Measurements from ENCODE around the gene CHAMP1.

CHAMP1 gene

DNA sequence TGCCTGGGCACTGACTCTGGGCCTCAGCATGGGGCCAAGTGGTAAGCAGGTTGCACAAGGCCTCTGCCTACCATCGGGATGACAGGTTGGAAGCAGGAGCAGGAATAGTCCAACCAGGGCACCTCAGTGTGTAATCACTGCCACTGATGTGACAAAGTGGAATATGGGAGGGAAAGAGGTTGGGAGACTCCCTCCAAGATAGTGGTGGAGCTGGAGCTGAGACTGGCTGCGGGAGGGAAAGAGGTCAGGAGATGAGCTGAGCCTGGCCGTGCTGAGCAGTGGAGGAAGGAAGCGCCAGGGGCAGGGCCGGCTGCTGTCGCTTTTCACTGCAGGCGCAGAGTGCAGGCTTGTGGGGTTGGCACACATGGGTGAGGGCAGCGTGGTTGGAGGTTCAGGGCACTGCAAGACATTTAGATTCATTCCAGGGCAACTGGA, 26.1 kb upstream of the CHAMP1 start:
- Histone ChIP-seq H2AK5ac (ENCODE audit: low read depth, low read length) (no peak overlapping the region), H4K91ac (ENCODE audit: low read depth, low read length, poor library complexity) (no peak overlapping the region), H3K27ac (replicated peaks; ENCODE audit: low read length) (no peak overlapping the region), H2BK120ac (ENCODE audit: low read depth, low read length) (no peak overlapping the region), H3K23ac (ENCODE audit: low read depth, low read length, poor library complexity) (peak overlapping the region; percentile 8), H2AFZ (ENCODE audit: low read length) (no peak overlapping the region), H3K27me3 (ENCODE audit: control insufficient read depth in 3 of 3, insufficient read depth in 3 of 3, low read depth in 1 of 3, low read length in 3 of 3) (no peaks in the 10 kb centered on the region), H3K4me3 (ENCODE audit: low read length in 2 of 2) (peak overlapping the region in 1 of 2 donors; percentile 1), H3K4me1 (ENCODE audit: control insufficient read depth in 2 of 2, insufficient read depth in 1 of 2, low read depth in 1 of 2, low read length in 2 of 2) (peaks cover 0 to 2% of the 10 kb centered on the region in 2 donors), H3K14ac (ENCODE audit: low read length) (no peak overlapping the region), H3K4ac (ENCODE audit: low read length) (no peak overlapping the region), H2BK15ac (ENCODE audit: low read length) (no peak overlapping the region), H3K36me3 (replicated peaks in 1 of 2; ENCODE audit: control insufficient read depth in 2 of 2, insufficient read depth in 2 of 2, low read length in 2 of 2) (peaks cover 35 to 93% of the 10 kb centered on the region in 2 donors), H2BK12ac (ENCODE audit: low read length) (no peak overlapping the region), H3K4me2 (ENCODE audit: insufficient read depth, low read length, poor library complexity, severe bottlenecking) (no peak overlapping the region), H3K79me1 (ENCODE audit: low read depth, low read length) (peaks cover 10% of the 10 kb centered on the region), H2BK5ac (ENCODE audit: low read length) (no peak overlapping the region), H4K8ac (ENCODE audit: low read depth, low read length) (no peak overlapping the region), H3K9ac (ENCODE audit: low read depth, low read length, poor library complexity) (no peak overlapping the region), H3K9me3 (replicated peaks in 1 of 2; ENCODE audit: control insufficient read depth in 2 of 2, insufficient read depth in 1 of 2, low read depth in 1 of 2, low read length in 2 of 2) (no peaks in the 10 kb centered on the region), H3K18ac (ENCODE audit: low read length) (no peak overlapping the region)
- no CpG with 5 or more reads among the region's 8 CpGs for WGBS, 2 donors (ENCODE audit: extremely low coverage in 2 of 2, insufficient read length in 2 of 2, insufficient replicate concordance in 1 of 2)
- DNase-seq (ENCODE audit: low spot score): no peak

DNA sequence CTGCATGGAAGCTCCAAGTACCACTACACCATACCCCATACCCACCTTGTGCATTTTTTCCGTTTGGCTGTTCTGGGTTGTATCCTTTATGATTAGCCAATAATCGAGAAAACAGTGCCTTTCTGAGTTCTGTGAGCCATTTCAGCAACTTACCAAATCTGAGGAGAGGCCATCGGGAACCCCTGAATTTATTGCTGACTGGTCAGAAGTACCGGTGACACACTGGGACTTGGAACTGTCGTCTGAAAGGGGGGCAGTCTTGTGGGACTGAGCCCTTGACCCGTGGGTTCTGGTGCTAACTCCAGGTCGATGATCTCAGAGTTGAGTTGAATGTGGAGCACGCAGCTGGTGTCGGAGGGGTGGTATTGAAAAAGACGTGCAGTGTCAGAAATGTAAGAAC, 17.9 kb upstream of the CHAMP1 start:
- Histone ChIP-seq H3K9me3 (replicated peaks in 1 of 2; ENCODE audit: control insufficient read depth in 2 of 2, insufficient read depth in 1 of 2, low read depth in 1 of 2, low read length in 2 of 2) (no peaks in the 10 kb centered on the region), H3K4me3 (ENCODE audit: low read length in 2 of 2) (peak overlapping the region in 1 of 2 donors; percentile 14), H3K4me1 (ENCODE audit: control insufficient read depth in 2 of 2, insufficient read depth in 1 of 2, low read depth in 1 of 2, low read length in 2 of 2) (no peaks in the 10 kb centered on the region), H3K18ac (ENCODE audit: low read length) (no peak overlapping the region), H3K14ac (ENCODE audit: low read length) (no peak overlapping the region), H3K36me3 (replicated peaks in 1 of 2; ENCODE audit: control insufficient read depth in 2 of 2, insufficient read depth in 2 of 2, low read length in 2 of 2) (peaks cover 23 to 89% of the 10 kb centered on the region in 2 donors), H4K8ac (ENCODE audit: low read depth, low read length) (no peak overlapping the region), H3K9ac (ENCODE audit: low read depth, low read length, poor library complexity) (no peak overlapping the region), H3K4ac (ENCODE audit: low read length) (no peak overlapping the region), H2BK5ac (ENCODE audit: low read length) (no peak overlapping the region), H3K4me2 (ENCODE audit: insufficient read depth, low read length, poor library complexity, severe bottlenecking) (no peak overlapping the region), H2AK5ac (ENCODE audit: low read depth, low read length) (no peak overlapping the region), H2BK15ac (ENCODE audit: low read length) (no peak overlapping the region), H3K27ac (replicated peaks; ENCODE audit: low read length) (no peak overlapping the region), H3K27me3 (ENCODE audit: control insufficient read depth in 3 of 3, insufficient read depth in 3 of 3, low read depth in 1 of 3, low read length in 3 of 3) (no peaks in the 10 kb centered on the region), H2BK12ac (ENCODE audit: low read length) (no peak overlapping the region), H3K23ac (ENCODE audit: low read depth, low read length, poor library complexity) (no peak overlapping the region), H2AFZ (ENCODE audit: low read length) (no peak overlapping the region), H3K79me1 (ENCODE audit: low read depth, low read length) (peaks cover 2% of the 10 kb centered on the region), H2BK120ac (ENCODE audit: low read depth, low read length) (no peak overlapping the region), H4K91ac (ENCODE audit: low read depth, low read length, poor library complexity) (no peak overlapping the region)
- DNase-seq (ENCODE audit: low spot score): no peak
- WGBS, 2 donors (ENCODE audit: extremely low coverage in 2 of 2, insufficient read length in 2 of 2, insufficient replicate concordance in 1 of 2): no CpG with 5 or more reads among the region's 10 CpGs

DNA sequence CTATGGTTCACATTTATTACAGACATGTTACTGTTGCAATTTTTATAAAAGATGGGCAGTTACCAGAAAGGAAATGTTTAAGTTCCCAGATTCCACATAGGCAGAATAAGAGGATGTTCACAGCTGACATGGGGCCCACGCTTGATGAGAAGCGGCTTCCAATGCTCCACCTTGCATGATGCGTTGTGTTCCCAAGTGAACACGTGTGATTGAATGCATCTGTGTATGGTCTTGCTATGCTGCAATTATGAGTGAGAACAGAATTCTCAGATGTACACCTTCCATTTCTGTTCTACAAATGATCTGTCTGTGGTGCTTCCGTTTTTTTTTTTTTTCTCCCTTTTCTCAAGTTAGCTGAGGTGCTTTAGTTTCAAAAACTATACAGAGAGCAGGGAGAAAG, 17.4 kb upstream of the CHAMP1 start:
- H3K4ac ChIP-seq (ENCODE audit: low read length): no peak overlapping the region
- H3K4me1 ChIP-seq (ENCODE audit: control insufficient read depth in 2 of 2, insufficient read depth in 1 of 2, low read depth in 1 of 2, low read length in 2 of 2): no peaks in the 10 kb centered on the region
- peaks cover 2% of the 10 kb centered on the region for H3K79me1 ChIP-seq (ENCODE audit: low read depth, low read length)
- no peak overlapping the region for H3K27ac ChIP-seq (replicated peaks; ENCODE audit: low read length)
- peak overlapping the region in 1 of 2 donors; percentile 46 for H3K4me3 ChIP-seq (ENCODE audit: low read length in 2 of 2)
- no peak overlapping the region for H2AK5ac ChIP-seq (ENCODE audit: low read depth, low read length)
- no peak overlapping the region for H2BK15ac ChIP-seq (ENCODE audit: low read length)
- WGBS, 2 donors (ENCODE audit: extremely low coverage in 2 of 2, insufficient read length in 2 of 2, insufficient replicate concordance in 1 of 2): no CpG with 5 or more reads among the region's 5 CpGs
- DNase-seq (ENCODE audit: low spot score): no peak
- H2BK5ac ChIP-seq (ENCODE audit: low read length): no peak overlapping the region
- no peak overlapping the region for H2AFZ ChIP-seq (ENCODE audit: low read length)
- no peak overlapping the region for H3K9ac ChIP-seq (ENCODE audit: low read depth, low read length, poor library complexity)
- no peak overlapping the region for H3K23ac ChIP-seq (ENCODE audit: low read depth, low read length, poor library complexity)
- H3K27me3 ChIP-seq (ENCODE audit: control insufficient read depth in 3 of 3, insufficient read depth in 3 of 3, low read depth in 1 of 3, low read length in 3 of 3): no peaks in the 10 kb centered on the region
- H3K18ac ChIP-seq (ENCODE audit: low read length): no peak overlapping the region
- no peaks in the 10 kb centered on the region for H3K9me3 ChIP-seq (replicated peaks in 1 of 2; ENCODE audit: control insufficient read depth in 2 of 2, insufficient read depth in 1 of 2, low read depth in 1 of 2, low read length in 2 of 2)
- no peak overlapping the region for H3K4me2 ChIP-seq (ENCODE audit: insufficient read depth, low read length, poor library complexity, severe bottlenecking)
- H4K91ac ChIP-seq (ENCODE audit: low read depth, low read length, poor library complexity): no peak overlapping the region
- H2BK120ac ChIP-seq (ENCODE audit: low read depth, low read length): no peak overlapping the region
- peaks cover 22 to 89% of the 10 kb centered on the region in 2 donors for H3K36me3 ChIP-seq (replicated peaks in 1 of 2; ENCODE audit: control insufficient read depth in 2 of 2, insufficient read depth in 2 of 2, low read length in 2 of 2)
- H3K14ac ChIP-seq (ENCODE audit: low read length): no peak overlapping the region
- no peak overlapping the region for H4K8ac ChIP-seq (ENCODE audit: low read depth, low read length)
- H2BK12ac ChIP-seq (ENCODE audit: low read length): no peak overlapping the region

DNA sequence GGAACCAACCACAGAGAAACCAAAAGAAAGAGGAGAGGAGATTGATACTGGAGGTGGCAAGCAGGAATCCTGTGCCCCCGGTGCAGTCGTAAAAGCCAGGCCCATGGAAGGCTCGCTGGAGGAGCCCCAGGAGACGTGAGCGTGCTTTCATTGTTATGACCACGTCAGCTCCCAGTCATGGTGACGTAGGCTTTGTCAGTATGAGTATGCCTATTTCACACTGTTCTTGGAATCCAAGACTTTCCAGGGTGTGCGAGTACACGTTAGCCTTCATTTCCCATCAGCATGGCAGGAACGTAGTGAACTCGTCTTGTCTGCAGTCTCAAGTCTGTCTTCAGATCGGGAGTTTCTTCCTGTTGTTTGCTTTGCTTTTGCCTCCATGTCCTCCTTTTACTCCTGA, 15.4 kb upstream of the CHAMP1 start:
- Histone ChIP-seq H3K4ac (ENCODE audit: low read length) (no peak overlapping the region), H2BK12ac (ENCODE audit: low read length) (no peak overlapping the region), H3K36me3 (replicated peaks in 1 of 2; ENCODE audit: control insufficient read depth in 2 of 2, insufficient read depth in 2 of 2, low read length in 2 of 2) (peaks cover 24 to 90% of the 10 kb centered on the region in 2 donors), H2AFZ (ENCODE audit: low read length) (no peak overlapping the region), H3K4me3 (ENCODE audit: low read length in 2 of 2) (no peak overlapping the region), H3K14ac (ENCODE audit: low read length) (no peak overlapping the region), H2BK120ac (ENCODE audit: low read depth, low read length) (no peak overlapping the region), H3K4me1 (ENCODE audit: control insufficient read depth in 2 of 2, insufficient read depth in 1 of 2, low read depth in 1 of 2, low read length in 2 of 2) (no peaks in the 10 kb centered on the region), H2BK5ac (ENCODE audit: low read length) (no peak overlapping the region), H3K9ac (ENCODE audit: low read depth, low read length, poor library complexity) (no peak overlapping the region), H4K91ac (ENCODE audit: low read depth, low read length, poor library complexity) (no peak overlapping the region), H3K27me3 (ENCODE audit: control insufficient read depth in 3 of 3, insufficient read depth in 3 of 3, low read depth in 1 of 3, low read length in 3 of 3) (no peaks in the 10 kb centered on the region), H3K9me3 (replicated peaks in 1 of 2; ENCODE audit: control insufficient read depth in 2 of 2, insufficient read depth in 1 of 2, low read depth in 1 of 2, low read length in 2 of 2) (no peaks in the 10 kb centered on the region), H3K18ac (ENCODE audit: low read length) (no peak overlapping the region), H4K8ac (ENCODE audit: low read depth, low read length) (no peak overlapping the region), H2BK15ac (ENCODE audit: low read length) (no peak overlapping the region), H3K4me2 (ENCODE audit: insufficient read depth, low read length, poor library complexity, severe bottlenecking) (no peak overlapping the region), H3K23ac (ENCODE audit: low read depth, low read length, poor library complexity) (no peak overlapping the region), H3K79me1 (ENCODE audit: low read depth, low read length) (peaks cover 2% of the 10 kb centered on the region), H3K27ac (replicated peaks; ENCODE audit: low read length) (no peak overlapping the region), H2AK5ac (ENCODE audit: low read depth, low read length) (no peak overlapping the region)
- WGBS, 2 donors (ENCODE audit: extremely low coverage in 2 of 2, insufficient read length in 2 of 2, insufficient replicate concordance in 1 of 2): no CpG with 5 or more reads among the region's 12 CpGs
- DNase-seq (ENCODE audit: low spot score): no peak

All from neuronal stem cell (in vitro differentiated cells).